Central memory CD4-positive, alpha-beta T cell (primary cell): Measurements from ENCODE around the gene CDH18.

Experiments
- DNase-seq: peaks from one replicate; pipeline ENCODE4 v3.0.0; 2022

CDH18 gene

DNA sequence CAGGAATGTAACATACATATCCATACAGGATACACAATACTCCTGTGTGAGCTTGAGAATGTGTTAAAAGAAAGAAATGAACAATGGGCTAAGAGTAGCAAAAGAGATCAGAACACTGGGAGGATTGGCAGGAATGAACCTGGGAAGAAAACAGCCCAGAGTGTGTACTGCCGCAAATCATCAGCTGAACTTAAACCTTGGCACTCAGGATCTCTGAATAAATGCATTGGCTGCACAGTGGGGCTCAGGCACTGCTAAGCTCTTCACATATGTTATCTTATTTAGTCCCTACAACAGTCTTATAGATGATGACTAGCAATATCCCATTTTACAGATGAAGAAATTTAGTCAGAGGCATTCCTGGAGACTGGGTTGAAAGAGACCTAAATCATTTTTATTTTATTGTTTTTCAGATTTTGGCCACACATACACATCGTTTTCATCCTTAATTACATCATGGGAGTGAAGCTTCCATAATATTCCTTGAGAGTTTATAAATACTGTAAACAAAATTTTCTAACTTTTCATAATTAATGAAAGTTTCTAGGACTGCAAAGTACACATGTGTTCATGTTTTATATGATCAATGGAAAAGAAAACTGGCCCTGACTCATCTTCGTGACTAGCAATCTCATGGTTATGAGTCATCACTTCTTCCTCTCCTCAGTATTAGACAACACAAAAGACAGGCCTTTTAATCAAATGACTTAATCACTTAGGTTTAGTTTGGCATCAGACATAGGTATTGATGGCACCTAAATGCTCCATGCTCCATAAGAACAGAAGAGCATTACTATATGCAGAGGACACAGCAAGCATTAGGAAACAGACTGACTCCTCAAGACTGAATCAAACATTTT, 59.2 kb downstream of the CDH18 start:
- DNase-seq, result no peak

DNA sequence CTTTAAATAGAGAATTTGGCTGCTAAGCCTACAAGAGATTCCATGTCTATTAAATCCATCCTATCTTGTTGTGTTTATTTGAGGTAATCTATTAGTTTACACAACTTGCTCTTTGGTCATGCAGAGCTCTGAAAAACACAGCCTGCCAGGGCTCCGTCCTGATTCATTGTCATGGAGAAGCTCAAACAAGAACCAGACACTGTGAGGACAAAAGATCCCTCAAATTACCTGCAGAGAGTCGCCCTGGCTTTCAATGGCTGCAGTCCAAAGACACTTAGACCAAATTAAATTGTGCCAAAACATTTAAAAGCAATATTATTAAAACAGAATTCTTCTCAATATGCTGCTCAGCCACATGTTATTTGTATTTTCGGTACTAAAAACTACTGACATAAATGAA, 60.1 kb downstream of the CDH18 start:
- DNase-seq, result no peak

DNA sequence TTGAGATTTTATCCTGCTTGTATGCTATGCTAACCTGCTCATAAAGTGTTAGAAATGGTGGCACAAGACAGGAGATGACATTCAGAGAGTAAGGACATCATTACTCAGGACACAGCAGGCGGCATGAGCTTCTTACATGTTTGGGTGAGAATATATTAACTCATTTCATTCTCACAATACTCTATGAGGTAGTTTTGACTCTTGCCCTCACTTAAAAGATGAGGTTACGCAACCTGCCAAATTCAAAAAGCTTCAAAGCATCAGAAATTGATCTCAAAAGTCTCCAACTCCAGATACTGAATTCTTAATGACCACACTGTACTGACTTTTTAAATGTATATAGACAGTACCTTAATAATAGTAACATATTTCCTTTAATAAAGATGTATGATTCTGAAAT, 60.8 kb downstream of the CDH18 start:
- no peak for DNase-seq

DNA sequence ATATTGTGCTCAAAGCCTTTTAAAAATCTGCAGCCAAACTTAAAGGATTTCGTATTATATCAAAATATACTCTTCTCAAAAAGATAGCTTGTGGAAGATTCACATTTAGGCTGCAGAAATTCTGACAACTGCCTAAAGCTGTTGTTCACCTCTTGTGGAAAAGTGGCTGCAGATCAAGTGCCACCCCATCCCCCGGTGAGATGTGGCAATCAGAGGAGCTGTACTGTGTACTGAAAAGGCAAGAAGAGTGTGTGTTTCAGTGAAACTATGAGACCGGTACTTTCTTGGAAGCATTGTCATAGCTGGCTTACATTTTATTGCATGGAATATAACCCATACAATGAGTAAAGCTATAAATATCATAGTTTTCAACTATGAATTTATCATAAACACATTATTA, 64.3 kb downstream of the CDH18 start:
- DNase-seq, result no peak

DNA sequence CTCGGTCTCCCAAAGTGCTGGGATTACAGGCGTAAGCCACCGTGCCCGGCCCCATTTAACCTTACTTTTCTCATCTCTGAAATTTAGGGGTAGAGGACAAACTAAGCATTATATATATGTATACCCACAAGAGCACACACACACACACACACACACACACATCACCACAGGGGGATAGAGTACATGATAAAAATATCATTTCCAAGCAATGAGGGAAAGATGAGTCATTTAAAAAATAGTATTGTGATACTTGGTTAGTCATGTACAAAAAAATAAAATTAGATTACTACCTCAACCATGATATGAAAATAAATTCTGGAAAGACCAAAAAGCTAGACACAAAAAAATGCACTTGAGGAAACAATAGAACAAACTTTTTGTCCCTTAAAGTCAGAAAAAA, 67.2 kb downstream of the CDH18 start:
- DNase-seq, result no peak

DNA sequence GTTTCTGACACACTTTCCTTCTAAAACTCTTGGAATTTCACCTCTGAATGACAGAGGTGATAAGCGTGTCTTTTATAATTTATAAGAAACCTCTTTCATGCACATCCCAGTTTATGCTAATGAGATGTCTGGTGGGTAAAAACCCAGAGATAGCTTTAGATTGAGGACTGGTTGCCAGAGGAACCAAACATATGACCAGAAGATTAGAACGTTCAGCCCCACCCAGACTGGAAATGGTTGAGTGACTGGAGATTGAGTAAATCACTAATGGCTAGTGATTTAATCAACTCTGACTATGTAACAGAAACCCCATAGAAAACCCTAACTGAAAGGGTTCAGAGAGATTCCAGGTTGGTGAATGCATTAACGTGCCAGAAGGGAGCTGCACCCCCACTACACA, 69.2 kb downstream of the CDH18 start:
- no peak for DNase-seq

DNA sequence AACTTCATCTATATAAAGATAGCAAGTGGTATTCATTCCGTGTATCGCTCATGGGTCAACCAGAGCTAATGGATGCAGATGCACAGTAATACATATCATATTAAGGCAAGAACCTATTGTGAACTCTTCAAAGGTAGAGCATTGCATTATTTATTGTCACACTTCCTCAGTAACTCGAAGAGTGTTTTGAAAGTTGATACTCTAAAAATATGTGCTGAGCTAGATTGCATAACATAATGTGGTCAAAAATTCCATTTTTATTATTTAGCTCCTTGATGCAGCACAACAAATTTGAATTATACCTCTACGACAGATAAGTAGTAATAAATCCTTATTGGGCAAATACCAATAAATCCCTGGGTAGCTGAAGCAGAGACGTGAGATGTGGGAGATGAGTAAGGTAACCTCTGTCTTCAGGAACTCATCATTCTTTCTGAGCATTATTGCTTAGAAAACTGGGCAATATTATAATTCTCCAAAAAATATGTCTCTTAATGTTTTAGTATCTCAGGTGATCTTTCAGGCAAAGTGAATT, 70.3 kb downstream of the CDH18 start:
- DNase-seq, result no peak

DNA sequence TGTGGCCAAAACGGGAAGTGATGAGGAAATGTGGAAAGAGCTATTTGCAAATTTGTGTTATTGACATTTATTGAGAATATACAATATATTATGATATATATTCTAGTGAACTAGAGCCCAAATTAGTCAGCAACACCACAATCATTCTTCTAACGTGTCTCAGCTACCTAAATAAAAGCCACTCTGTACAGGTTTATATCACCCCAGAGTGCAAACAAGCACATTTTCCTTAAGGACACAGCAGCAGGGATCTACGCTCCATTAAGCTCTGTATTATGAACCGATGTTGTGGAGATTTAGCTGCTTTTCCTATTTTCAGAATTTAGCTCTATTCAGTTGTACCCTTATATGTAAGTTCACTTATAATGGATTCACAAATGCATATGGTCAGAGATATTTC, 77.9 kb downstream of the CDH18 start:
- no peak for DNase-seq

GRCh38 chr5:19904766-19905165, 83.2 kb downstream of the CDH18 start:
- no peak for DNase-seq

DNA sequence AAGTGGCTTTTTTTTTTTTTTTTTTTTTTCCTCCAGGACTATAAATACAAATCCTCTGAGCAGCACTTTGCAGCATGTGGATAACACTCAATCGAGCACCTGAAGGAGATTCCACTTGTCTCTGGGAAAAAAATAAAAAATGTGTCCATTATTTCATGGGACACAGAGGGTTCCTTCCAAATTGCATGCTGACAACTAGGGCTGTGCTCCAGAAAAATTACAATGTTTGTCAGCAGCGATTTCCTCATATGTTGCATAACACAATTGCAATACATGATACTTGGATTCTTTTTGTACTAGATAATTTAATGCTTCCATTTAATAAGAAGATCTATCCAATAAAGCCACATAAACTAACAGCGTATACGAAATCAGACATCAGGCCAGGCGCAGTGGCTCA, 84.4 kb downstream of the CDH18 start:
- DNase-seq, result no peak

DNA sequence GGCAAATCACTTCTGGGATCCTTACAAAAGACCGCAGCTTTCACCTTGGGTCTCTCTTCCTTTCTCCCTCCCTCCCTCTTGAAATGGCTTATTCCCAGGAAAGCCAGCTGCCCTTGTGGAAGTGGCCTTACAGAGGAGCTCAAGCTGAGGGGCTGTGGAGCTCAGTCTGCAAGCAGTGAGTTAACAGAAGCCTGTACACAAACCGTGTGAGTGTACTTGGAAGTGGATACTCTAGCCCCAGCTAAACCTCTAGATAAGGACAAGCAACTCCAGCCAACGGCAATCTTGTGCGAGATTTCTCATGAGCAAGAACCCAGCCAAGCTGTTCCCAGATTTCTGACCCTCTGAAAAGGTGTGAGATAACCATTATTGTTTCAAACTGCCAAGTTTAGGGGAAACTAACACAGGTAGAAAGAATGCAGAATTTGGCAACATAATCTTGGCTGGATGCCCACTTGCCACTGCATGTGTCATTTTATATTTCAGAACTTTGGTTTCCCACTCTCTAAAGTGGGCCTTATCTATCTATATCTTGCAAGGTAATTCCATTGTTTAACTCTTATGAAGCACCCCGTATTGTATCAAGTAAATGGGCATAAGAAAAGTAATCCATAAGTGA, 85.6 kb downstream of the CDH18 start:
- DNase-seq, result no peak

- no peak for DNase-seq
Observed at GRCh38 chr5:19900269-19900668, 87.7 kb downstream of the CDH18 start.

DNA sequence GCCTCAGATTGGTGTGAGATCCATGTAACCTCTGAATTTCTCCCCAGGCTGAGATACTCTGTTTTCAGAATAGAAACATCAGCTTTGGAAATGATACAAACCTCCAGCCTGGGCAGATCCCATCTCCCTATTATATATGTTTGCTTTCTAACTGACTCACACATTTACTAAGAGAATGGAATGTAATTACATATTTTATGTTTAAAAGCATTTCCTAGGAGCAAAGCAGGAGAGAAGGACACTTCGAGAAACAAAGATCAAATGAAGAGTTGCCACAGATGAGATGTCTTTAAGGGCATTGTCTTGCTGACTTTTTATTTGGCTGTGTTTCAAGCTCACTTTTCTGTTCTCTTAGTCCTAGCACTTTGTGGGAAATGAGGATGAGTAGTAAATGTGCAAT, 96.3 kb downstream of the CDH18 start:
- DNase-seq, result no peak

GRCh38 chr5:19886123-19886917, 101.7 kb downstream of the CDH18 start:
- no peak for DNase-seq

GRCh38 chr5:19885040-19885824, 102.8 kb downstream of the CDH18 start:
- no peak for DNase-seq

GRCh38 chr5:19880859-19881436, 107.1 kb downstream of the CDH18 start:
- no peak for DNase-seq

DNA sequence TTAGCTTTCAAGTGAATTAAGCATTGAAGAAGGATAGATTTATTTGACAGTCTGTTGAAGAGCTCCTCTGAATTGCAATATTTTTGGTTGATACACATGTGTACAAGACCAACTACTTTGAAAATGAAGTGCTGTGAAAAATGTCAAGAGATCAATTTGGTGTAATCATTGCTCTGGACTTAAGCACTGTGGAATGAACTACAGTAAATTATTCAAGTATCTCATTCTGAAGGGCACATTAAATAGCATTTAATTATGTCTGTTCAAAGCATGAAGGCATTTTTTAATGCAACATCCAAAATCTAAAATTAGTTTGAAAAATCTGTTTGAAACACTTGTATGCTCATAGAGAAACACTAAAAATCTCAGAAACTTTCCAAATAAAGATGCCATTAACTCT, 107.5 kb downstream of the CDH18 start:
- no peak for DNase-seq

GRCh38 chr5:19874811-19875210, 113.2 kb downstream of the CDH18 start:
- DNase-seq, result no peak

DNA sequence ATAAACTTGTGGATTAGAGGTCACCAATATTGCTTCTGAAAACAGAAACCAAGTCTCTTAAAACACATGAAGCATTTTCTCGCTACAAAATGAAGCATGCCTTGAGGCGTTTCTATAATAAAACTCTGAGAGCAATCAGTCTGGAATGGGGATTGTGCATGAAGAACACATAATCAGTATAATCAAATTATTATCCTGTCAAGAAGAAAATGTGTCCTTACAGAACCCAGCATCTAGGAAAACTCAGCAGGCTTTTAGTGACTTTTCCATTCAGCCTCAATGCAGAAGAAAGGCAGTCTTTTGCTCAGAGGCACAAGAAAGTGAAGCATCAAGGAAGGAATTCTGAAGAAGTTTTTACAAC, 121.9 kb downstream of the CDH18 start:
- no peak for DNase-seq

DNA sequence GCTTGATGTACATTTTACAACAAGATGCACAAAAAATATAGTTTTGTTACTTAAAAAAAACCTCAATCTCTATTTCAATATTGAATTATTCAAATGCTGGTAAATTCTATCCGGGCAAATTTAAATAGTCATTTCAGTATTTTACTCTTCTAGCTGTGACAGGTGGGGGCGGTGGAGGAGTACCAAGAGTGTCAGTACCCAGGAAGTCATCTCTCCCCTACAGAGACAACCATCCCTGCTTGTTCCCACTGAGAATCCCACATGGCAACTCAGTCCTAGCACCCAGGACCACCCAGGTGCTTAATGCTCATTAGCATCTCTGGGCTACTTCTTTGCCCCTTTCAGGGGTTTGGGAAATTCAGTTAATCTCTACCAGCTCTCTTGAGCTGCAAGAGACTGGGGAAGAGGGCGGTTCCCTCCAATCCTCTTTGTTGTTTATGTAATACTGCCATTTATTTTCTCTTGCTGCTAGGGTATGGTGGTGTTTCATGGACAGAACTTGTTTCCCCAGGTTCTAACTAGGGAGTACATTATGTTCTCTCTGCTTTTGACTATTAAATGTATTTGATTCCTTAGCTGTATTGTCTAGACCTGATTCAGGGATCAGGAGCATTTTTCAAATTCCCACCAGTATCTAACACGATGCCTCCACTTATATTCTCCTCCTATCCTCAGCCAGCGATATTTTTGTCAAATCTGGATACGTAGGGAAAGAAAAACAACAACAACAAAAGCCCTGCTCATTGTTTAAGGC, 122.5 kb downstream of the CDH18 start:
- no peak for DNase-seq

DNA sequence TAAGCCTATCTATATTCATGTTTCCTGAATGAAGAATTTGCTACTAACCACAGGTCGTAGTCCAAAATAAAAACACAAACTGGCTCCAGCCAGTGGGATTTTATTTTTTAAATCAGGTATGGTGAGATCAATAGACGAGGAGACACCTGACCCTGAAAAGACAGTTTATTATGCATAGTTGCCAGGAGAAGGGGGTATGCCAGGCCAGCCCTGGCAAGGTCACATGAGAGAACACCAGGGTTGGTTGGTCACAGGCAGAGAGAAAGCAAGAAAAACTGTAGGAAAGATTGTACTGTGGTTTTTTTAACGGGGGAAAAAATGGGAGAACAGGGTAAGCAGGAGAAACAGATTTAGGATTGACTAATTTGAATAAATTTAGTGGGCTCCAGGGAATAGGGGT, 125.3 kb downstream of the CDH18 start:
- no peak for DNase-seq

DNA sequence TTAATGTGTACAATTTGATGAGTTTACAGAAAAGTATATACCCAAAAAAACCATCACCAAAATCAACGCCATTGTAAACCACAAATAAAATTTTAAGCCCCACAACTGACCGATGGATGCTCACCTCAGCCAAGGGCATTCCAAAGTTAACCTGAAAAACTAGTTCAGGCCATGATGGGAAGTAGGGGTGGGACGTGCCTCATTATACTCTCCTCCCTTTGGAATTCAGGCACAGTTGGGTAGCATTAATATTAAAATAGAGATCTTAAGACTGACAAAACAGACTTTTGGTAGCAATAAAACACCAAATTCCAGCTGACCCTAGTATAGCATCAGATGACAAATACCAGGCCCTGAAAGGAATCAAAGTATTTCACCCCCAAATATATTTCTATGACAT, 129.0 kb downstream of the CDH18 start:
- DNase-seq, result no peak
